SK-N-SH treated with all-trans-retinoic acid at 6 μM for 48 hours (cell line): ENCODE measurements around the gene CD151.

Experiments
- TSHZ2 ChIP-seq: fragments of 250-450 bp; sonication (Bioruptor Pico); IDR thresholded peaks from 2 replicates; pipeline ENCODE4 v1.5.0; 2020; ENCODE audit warnings: mild to moderate bottlenecking, moderate library complexity
- ZFP3 ChIP-seq: fragments of 250-450 bp; sonication (Bioruptor Pico); IDR thresholded peaks from 2 replicates; pipeline ENCODE4 v1.5.0; 2020; ENCODE audit warnings: mild to moderate bottlenecking, moderate library complexity

- TF ChIP-seq ZFP3 (CRISPR knock-in tag), result no peak
- no peak for TF ChIP-seq TSHZ2 (CRISPR knock-in tag)
Observed at GRCh38 chr11:830295-831117, 2.2 kb upstream of the CD151 start.
